Ishikawa (cell line): ENCODE data around the gene APOC4.

ENCODE experiments used
- CEBPB ChIP-seq: IDR thresholded peaks from 2 replicates; pipeline ENCODE4 v1.6.1; 2012
- FOXM1 ChIP-seq: IDR thresholded peaks from 2 replicates; pipeline ENCODE4 v1.6.1; 2012; ENCODE audit warnings: low read depth, borderline replicate concordance
- RAD21 ChIP-seq: IDR thresholded peaks from 2 replicates; pipeline ENCODE4 v1.6.1; 2012; ENCODE audit warnings: low read depth
- TCF12 ChIP-seq: IDR thresholded peaks from 2 replicates; pipeline ENCODE4 v1.6.1; 2012; ENCODE audit warnings: low read depth
- TEAD4 ChIP-seq: IDR thresholded peaks from 2 replicates; pipeline ENCODE4 v1.6.1; 2012
- YY1 ChIP-seq: IDR thresholded peaks from 2 replicates; pipeline ENCODE4 v1.6.1; 2012; ENCODE audit warnings: low read depth
- TF ChIP-seq, protein P1 (sequence below): IDR thresholded peaks from 2 replicates; pipeline ENCODE4 v1.6.1; 2012; ENCODE audit warnings: low read depth, mild to moderate bottlenecking

DNA sequence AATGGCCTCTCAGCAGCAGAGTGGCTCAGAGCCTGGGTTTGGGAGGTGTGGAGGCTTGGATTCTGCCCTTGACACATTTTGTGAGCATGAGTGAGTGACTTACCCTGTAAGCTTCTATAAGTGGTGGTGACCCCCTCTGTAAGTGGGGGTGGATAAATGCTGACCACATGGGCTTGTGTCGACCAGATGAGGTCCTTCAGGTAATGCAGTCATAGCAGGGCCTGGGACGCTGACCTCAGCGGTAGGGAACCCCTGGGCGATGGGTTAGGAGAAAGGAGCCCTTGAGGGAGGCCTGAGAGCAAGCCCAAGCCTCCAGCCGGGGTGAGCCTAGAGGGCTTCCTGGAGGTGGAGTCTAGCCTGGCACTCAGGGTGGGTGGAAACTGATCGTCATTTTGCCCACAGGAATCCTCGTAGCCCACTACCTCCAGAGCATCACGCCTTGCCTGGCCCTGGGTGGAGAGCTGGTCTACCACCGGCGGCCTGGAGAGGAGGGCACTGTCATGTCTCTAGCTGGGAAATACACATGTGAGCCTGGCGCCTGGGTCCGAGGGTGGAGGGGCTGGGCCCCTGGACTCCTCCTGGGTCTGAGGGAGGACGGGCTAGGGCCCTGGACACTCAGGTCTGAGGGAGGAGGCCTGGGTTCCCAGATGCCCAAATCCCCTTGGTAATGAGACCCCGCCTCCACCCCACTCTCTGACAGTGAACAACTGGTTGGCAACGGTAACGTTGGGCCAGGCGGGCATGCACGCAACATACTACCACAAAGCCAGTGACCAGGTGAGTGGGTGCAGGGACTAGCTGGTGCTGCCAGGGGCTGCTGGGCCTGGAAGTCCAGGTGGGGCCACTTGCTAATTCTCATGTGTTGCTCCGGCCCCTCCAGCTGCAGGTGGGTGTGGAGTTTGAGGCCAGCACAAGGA lies 41.5 kb upstream of the APOC4 start:
- TF ChIP-seq, protein P1, sequence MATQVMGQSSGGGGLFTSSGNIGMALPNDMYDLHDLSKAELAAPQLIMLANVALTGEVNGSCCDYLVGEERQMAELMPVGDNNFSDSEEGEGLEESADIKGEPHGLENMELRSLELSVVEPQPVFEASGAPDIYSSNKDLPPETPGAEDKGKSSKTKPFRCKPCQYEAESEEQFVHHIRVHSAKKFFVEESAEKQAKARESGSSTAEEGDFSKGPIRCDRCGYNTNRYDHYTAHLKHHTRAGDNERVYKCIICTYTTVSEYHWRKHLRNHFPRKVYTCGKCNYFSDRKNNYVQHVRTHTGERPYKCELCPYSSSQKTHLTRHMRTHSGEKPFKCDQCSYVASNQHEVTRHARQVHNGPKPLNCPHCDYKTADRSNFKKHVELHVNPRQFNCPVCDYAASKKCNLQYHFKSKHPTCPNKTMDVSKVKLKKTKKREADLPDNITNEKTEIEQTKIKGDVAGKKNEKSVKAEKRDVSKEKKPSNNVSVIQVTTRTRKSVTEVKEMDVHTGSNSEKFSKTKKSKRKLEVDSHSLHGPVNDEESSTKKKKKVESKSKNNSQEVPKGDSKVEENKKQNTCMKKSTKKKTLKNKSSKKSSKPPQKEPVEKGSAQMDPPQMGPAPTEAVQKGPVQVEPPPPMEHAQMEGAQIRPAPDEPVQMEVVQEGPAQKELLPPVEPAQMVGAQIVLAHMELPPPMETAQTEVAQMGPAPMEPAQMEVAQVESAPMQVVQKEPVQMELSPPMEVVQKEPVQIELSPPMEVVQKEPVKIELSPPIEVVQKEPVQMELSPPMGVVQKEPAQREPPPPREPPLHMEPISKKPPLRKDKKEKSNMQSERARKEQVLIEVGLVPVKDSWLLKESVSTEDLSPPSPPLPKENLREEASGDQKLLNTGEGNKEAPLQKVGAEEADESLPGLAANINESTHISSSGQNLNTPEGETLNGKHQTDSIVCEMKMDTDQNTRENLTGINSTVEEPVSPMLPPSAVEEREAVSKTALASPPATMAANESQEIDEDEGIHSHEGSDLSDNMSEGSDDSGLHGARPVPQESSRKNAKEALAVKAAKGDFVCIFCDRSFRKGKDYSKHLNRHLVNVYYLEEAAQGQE: no peak
- TF ChIP-seq CEBPB (no peak), TCF12 (no peak), YY1 (no peak), TEAD4 (no peak), RAD21 (no peak), FOXM1 (no peak)
